Neural cell (in vitro differentiated cells): Measurements from ENCODE around the gene UHRF2. TPM values are rescaled to one million over a fixed set of nuclear protein-coding genes. Genes with fewer than 3 reads are reported as not detected.

ENCODE experiments used
- H2AFZ ChIP-seq: fragments of 200-600, 300-800 bp; sonication (generic), shearing (Covaris generic); 2 replicates; pipeline ENCODE4 v1.6.0; 2014; ENCODE audit warnings: low read depth, mild to moderate bottlenecking, antibody characterized with exemption, low read length, moderate library complexity
- H3F3A ChIP-seq: fragments of 200-600 bp; shearing (Covaris generic); 2 replicates; pipeline ENCODE4 v1.6.1; 2016; ENCODE audit warnings: mild to moderate bottlenecking, moderate library complexity, mixed read lengths, antibody characterized with exemption, low read length; ENCODE audit not compliant: insufficient read depth, poor library complexity, severe bottlenecking
- H3K27ac ChIP-seq: fragments of 200-600, 300-800 bp; sonication (generic), shearing (Covaris generic); 2 replicates; pipeline ENCODE4 v1.5.1; 2014; ENCODE audit warnings: mild to moderate bottlenecking, low read length, moderate library complexity
- H3K27me3 ChIP-seq: fragments of 300-800, 200-600 bp; sonication (generic), shearing (Covaris generic); 2 replicates; pipeline ENCODE4 v1.6.0; 2014; ENCODE audit warnings: mild to moderate bottlenecking, low read depth, low read length, moderate library complexity; ENCODE audit not compliant: insufficient read depth
- H3K36me3 ChIP-seq: fragments of 300-800, 200-600 bp; sonication (generic), shearing (Covaris generic); 2 replicates; pipeline ENCODE4 v1.5.1; 2014; ENCODE audit warnings: mild to moderate bottlenecking, antibody characterized with exemption, low read length, moderate library complexity; ENCODE audit not compliant: insufficient read depth
- H3K4me2 ChIP-seq: fragments of 300-800, 200-600 bp; sonication (generic), shearing (Covaris generic); 2 replicates; pipeline ENCODE4 v1.6.0; 2014; ENCODE audit warnings: mild to moderate bottlenecking, low read length
- H3K4me3 ChIP-seq: fragments of 300-800, 200-600 bp; sonication (generic), shearing (Covaris generic); 2 replicates; pipeline ENCODE4 v1.5.1; 2014; ENCODE audit warnings: mild to moderate bottlenecking, low read length, moderate library complexity
- H3K79me2 ChIP-seq: fragments of 200-600 bp; shearing (Covaris generic); replicated peaks from 2 replicates; pipeline ENCODE4 v1.6.0; 2014; ENCODE audit warnings: mild to moderate bottlenecking, low read length, moderate library complexity; ENCODE audit not compliant: insufficient read depth
- H3K9ac ChIP-seq: fragments of 300-800, 200-600 bp; sonication (generic), shearing (Covaris generic); 2 replicates; pipeline ENCODE4 v1.6.1; 2016; ENCODE audit warnings: mild to moderate bottlenecking, low read length, mixed read lengths
- H3K9me2 ChIP-seq: fragments of 200-600 bp; shearing (Covaris generic); 2 replicates; pipeline ENCODE4 v1.6.1; 2016; ENCODE audit warnings: mild to moderate bottlenecking, low read length, mixed read lengths; ENCODE audit not compliant: insufficient read depth
- H3K9me3 ChIP-seq: fragments of 200-600, 300-800 bp; sonication (generic), shearing (Covaris generic); 2 replicates; pipeline ENCODE4 v1.6.1; 2016; ENCODE audit warnings: mild to moderate bottlenecking, mixed run types, low read length, moderate library complexity, mixed read lengths
- H4K20me1 ChIP-seq: fragments of 200-600 bp; shearing (Covaris generic); 2 replicates; pipeline ENCODE4 v1.6.1; 2016; ENCODE audit warnings: mild to moderate bottlenecking, mixed run types; ENCODE audit not compliant: insufficient read depth
- EP300 ChIP-seq: fragments of 450-650 bp; conservative IDR thresholded peaks from 2 replicates; pipeline ENCODE4 v1.6.1; 2014; ENCODE audit warnings: antibody characterized with exemption, mild to moderate bottlenecking, moderate library complexity; ENCODE audit not compliant: poor library complexity, severe bottlenecking
- EZH2 ChIP-seq: fragments of 200-600, 300-800 bp; shearing (Covaris generic), sonication (generic); IDR thresholded peaks from 2 replicates; pipeline ENCODE4 v1.6.1; 2014; ENCODE audit warnings: antibody characterized with exemption, low read length, borderline replicate concordance, mild to moderate bottlenecking; ENCODE audit not compliant: insufficient read depth, poor library complexity, severe bottlenecking
- MXI1 ChIP-seq: fragments of 450-650 bp; conservative IDR thresholded peaks from 2 replicates; pipeline ENCODE4 v1.6.1; 2014; ENCODE audit warnings: antibody characterized with exemption, mild to moderate bottlenecking; ENCODE audit not compliant: poor library complexity, severe bottlenecking
- POLR2AphosphoS5 ChIP-seq: IDR thresholded peaks from 2 replicates; pipeline ENCODE4 v1.6.1; 2012
- RAD21 ChIP-seq: fragments of 450-650 bp; conservative IDR thresholded peaks from 2 replicates; pipeline ENCODE4 v1.6.1; 2014; ENCODE audit warnings: antibody characterized with exemption, mild to moderate bottlenecking, moderate library complexity
- SMC3 ChIP-seq: fragments of 450-650 bp; conservative IDR thresholded peaks from 2 replicates; pipeline ENCODE4 v1.6.1; 2014; ENCODE audit warnings: antibody characterized with exemption, mild to moderate bottlenecking, moderate library complexity; ENCODE audit not compliant: poor library complexity
- TAF1 ChIP-seq: IDR thresholded peaks from 2 replicates; pipeline ENCODE4 v1.6.1; 2012; ENCODE audit warnings: low read depth
- polyA plus RNA-seq: library from polyadenylated mRNA; depleted of rRNA; stranded (reverse); fragments of >200 nt; gene quantifications from 2 replicates; pipeline ENCODE4 v1.2.3, GENCODE V29; 2014
- TF ChIP-seq, protein P1 (sequence below): IDR thresholded peaks from 2 replicates; pipeline ENCODE4 v1.6.1; 2012; ENCODE audit warnings: borderline replicate concordance
- TF ChIP-seq, protein P2 (sequence below): fragments of 450-650 bp; IDR thresholded peaks from 2 replicates; pipeline ENCODE4 v1.5.1; 2014; ENCODE audit warnings: antibody characterized with exemption, mild to moderate bottlenecking, moderate library complexity; ENCODE audit not compliant: poor library complexity, severe bottlenecking

UHRF2 gene
- polyA plus RNA-seq, 1 donor from 2014 or later = 96.6 TPM

DNA sequence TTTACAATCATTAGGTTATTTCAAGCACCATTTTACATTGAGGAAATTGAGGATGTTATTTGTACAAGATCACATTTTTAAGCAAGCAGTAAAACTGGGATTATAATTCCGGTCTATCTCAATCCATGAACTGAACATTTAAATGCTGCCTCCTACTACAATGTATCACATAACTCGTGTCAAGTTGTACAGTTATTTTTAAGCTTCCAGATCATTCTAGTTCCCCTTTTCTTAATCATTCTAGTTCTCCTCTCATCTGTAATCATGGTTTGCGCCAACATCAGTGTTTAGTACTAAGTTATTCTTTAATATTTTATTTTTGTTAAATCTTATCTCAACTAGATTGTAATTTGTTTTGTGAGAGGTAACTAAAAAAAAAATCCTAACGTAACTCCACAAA lies 2.4 kb upstream of the UHRF2 start:
- Histone ChIP-seq H2AFZ (no peak overlapping the region), H3K36me3 (no peaks in the 10 kb centered on the region), H3F3A (no peaks in the 10 kb centered on the region), H3K4me2 (no peak overlapping the region), H3K27me3 (no peaks in the 10 kb centered on the region), H3K79me2 (peaks cover 30% of the 10 kb centered on the region), H3K9me3 (no peaks in the 10 kb centered on the region), H3K9ac (no peak overlapping the region), H3K9me2 (no peaks in the 10 kb centered on the region), H4K20me1 (no peaks in the 10 kb centered on the region), H3K4me3 (no peak overlapping the region), H3K27ac (no peak overlapping the region)
- TF ChIP-seq SMC3 (no peak), EP300 (no peak), RAD21 (no peak), EZH2 (no peak), TAF1 (no peak), MXI1 (no peak), POLR2AphosphoS5 (no peak)
- TF ChIP-seq, protein P1, sequence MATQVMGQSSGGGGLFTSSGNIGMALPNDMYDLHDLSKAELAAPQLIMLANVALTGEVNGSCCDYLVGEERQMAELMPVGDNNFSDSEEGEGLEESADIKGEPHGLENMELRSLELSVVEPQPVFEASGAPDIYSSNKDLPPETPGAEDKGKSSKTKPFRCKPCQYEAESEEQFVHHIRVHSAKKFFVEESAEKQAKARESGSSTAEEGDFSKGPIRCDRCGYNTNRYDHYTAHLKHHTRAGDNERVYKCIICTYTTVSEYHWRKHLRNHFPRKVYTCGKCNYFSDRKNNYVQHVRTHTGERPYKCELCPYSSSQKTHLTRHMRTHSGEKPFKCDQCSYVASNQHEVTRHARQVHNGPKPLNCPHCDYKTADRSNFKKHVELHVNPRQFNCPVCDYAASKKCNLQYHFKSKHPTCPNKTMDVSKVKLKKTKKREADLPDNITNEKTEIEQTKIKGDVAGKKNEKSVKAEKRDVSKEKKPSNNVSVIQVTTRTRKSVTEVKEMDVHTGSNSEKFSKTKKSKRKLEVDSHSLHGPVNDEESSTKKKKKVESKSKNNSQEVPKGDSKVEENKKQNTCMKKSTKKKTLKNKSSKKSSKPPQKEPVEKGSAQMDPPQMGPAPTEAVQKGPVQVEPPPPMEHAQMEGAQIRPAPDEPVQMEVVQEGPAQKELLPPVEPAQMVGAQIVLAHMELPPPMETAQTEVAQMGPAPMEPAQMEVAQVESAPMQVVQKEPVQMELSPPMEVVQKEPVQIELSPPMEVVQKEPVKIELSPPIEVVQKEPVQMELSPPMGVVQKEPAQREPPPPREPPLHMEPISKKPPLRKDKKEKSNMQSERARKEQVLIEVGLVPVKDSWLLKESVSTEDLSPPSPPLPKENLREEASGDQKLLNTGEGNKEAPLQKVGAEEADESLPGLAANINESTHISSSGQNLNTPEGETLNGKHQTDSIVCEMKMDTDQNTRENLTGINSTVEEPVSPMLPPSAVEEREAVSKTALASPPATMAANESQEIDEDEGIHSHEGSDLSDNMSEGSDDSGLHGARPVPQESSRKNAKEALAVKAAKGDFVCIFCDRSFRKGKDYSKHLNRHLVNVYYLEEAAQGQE = no peak
- TF ChIP-seq, protein P2, sequence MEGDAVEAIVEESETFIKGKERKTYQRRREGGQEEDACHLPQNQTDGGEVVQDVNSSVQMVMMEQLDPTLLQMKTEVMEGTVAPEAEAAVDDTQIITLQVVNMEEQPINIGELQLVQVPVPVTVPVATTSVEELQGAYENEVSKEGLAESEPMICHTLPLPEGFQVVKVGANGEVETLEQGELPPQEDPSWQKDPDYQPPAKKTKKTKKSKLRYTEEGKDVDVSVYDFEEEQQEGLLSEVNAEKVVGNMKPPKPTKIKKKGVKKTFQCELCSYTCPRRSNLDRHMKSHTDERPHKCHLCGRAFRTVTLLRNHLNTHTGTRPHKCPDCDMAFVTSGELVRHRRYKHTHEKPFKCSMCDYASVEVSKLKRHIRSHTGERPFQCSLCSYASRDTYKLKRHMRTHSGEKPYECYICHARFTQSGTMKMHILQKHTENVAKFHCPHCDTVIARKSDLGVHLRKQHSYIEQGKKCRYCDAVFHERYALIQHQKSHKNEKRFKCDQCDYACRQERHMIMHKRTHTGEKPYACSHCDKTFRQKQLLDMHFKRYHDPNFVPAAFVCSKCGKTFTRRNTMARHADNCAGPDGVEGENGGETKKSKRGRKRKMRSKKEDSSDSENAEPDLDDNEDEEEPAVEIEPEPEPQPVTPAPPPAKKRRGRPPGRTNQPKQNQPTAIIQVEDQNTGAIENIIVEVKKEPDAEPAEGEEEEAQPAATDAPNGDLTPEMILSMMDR = no peak

DNA sequence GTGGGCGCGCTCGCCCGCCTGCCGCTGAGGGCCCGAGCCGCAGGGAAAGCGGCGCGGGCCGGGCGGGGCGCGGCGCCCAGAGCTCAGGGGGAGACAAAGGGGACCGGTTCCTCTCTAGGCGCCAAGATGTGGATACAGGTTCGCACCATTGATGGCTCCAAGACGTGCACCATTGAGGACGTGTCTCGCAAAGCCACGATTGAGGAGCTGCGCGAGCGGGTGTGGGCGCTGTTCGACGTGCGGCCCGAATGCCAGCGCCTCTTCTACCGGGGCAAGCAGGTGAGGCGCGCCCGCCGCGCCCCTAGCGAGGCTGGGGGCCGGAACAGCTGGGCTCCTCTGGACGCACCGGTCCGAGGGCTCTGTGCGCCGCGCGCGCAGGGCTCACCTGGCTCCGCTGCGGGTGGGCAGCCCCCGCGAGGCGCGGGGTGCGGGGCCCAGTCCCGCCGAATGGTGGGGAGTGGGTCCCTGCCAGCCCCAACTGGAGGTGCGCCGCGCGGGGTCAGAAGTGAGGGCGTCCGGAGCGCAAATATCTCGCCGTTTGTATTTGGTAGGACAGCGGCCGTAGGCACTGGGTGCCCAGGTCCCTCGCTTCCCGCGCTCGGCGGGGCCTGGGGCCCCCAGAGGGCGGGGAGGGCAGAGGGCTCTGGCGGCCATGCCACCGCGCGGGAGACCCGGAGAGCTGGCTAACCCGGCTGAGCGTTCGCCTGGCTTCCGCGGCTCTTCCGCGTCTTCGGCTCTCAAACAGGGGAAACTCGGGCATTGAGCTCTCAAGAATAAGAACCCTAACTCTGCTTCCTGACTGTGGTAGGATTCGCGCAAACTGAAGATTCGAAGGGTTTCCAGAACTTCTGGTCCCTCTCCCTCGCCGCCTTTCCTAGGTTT lies 607 bp downstream of the UHRF2 start:
- Histone ChIP-seq H3K4me2 (peak overlapping the region; percentile 89), H3K27me3 (no peaks in the 10 kb centered on the region), H4K20me1 (no peaks in the 10 kb centered on the region), H3K9me3 (no peaks in the 10 kb centered on the region), H3K36me3 (no peaks in the 10 kb centered on the region), H3K9ac (peak overlapping the region; percentile 89), H3K4me3 (peak overlapping the region; percentile 91), H3F3A (no peaks in the 10 kb centered on the region), H3K79me2 (peaks cover 56% of the 10 kb centered on the region), H3K27ac (peak overlapping the region; percentile 83), H2AFZ (peak overlapping the region; percentile 56), H3K9me2 (no peaks in the 10 kb centered on the region)
- TF ChIP-seq, protein P1 = peak; percentile 13
- TF ChIP-seq RAD21 (peak; percentile 11), TAF1 (peak; percentile 5), SMC3 (peak; percentile 8), MXI1 (peak; percentile 58), POLR2AphosphoS5 (no peak), EZH2 (no peak), EP300 (no peak)
- TF ChIP-seq, protein P2 = no peak
